Panc1 (cell line): Measurements from ENCODE around the gene SLC25A33. TPM values are rescaled to one million over a fixed set of nuclear protein-coding genes. Genes with fewer than 3 reads are reported as not detected.
"Not testable (repeated sequence)": the region's sequence is repeated elsewhere in the genome, so short reads cannot be mapped to it uniquely, and the experiment has no call there.

Experiments
- ATAC-seq: fragments of 200-7000 bp; cut with Tn5 transposase; 2 replicates; pipeline ENCODE4 v1.9.1; 2020; ENCODE audit warnings: mild to moderate bottlenecking, moderate library complexity
- BruUV-seq: library from RNA; stranded (reverse); fragments of 400-500 nt; replicated peaks from 2 replicates; lab custom pipeline; 2021; lab: Mats Ljungman, UMichigan
- CTCF ChIA-PET: fragments of 300-600 bp; sonication (Branson Sonifier 250); formaldehyde crosslinking; loops from one replicate; lab custom pipeline; 2022; ENCODE audit warnings: antibody characterized with exemption; lab: Charles Lee
- POLR2A ChIA-PET: fragments of 300-600 bp; sonication (Branson Sonifier 250); formaldehyde crosslinking; loops from one replicate; lab custom pipeline; 2022; ENCODE audit warnings: antibody characterized with exemption; lab: Charles Lee
- DNase-seq: peaks from one replicate; pipeline ENCODE4 v3.0.0-alpha.2; 2010; ENCODE audit warnings: low read depth, low spot score
- H3K27ac ChIP-seq: 2 replicates; pipeline ENCODE4 v1.5.1; 2011; ENCODE audit warnings: mild to moderate bottlenecking, low read length, inconsistent platforms
- H3K27me3 ChIP-seq: fragments of 200-500 bp; sonication (Bioruptor generic); 2 replicates; pipeline ENCODE4 v1.6.0; 2014; ENCODE audit warnings: low read length, inconsistent platforms; ENCODE audit not compliant: control insufficient read depth, insufficient read depth
- H3K36me3 ChIP-seq: fragments of 200-500 bp; sonication (Bioruptor generic); 2 replicates; pipeline ENCODE4 v1.5.1; 2014; ENCODE audit warnings: inconsistent platforms, mild to moderate bottlenecking, low read length, moderate library complexity; ENCODE audit not compliant: control insufficient read depth, insufficient read depth
- H3K4me1 ChIP-seq: 2 replicates; pipeline ENCODE4 v1.5.1; 2011; ENCODE audit warnings: inconsistent platforms, mild to moderate bottlenecking, low read length, moderate library complexity; ENCODE audit not compliant: control insufficient read depth, insufficient read depth
- H3K4me3 ChIP-seq, 2 experiments: 2 replicates each; pipeline ENCODE4 v1.5.1; 2011 to 2012; ENCODE audit warnings: low read depth in 2 of 2, low read length in 2 of 2, mild to moderate bottlenecking in 2 of 2, inconsistent platforms in 1 of 2, moderate library complexity in 1 of 2
- H3K9me3 ChIP-seq: fragments of 200-500 bp; sonication (Bioruptor generic); 2 replicates; pipeline ENCODE4 v1.5.1; 2014; ENCODE audit warnings: low read depth, mild to moderate bottlenecking, inconsistent platforms, low read length, moderate library complexity; ENCODE audit not compliant: control insufficient read depth, insufficient read depth
- POLR2AphosphoS5 ChIP-seq: IDR thresholded peaks from 2 replicates; pipeline ENCODE4 v1.6.1; 2012; ENCODE audit warnings: mild to moderate bottlenecking, low read depth, low read length, moderate library complexity
- SIN3A ChIP-seq: IDR thresholded peaks from 2 replicates; pipeline ENCODE4 v1.6.1; 2012; ENCODE audit warnings: low read depth, mild to moderate bottlenecking, low read length, moderate library complexity, borderline replicate concordance; ENCODE audit not compliant: insufficient read depth
- TCF7L2 ChIP-seq: IDR thresholded peaks from 2 replicates; pipeline ENCODE4 v1.6.1; 2011; ENCODE audit warnings: mild to moderate bottlenecking, low read depth, low read length, inconsistent platforms
- in situ Hi-C: cut with HindIII; loops from 2 replicates; pipeline ENCODE4 v1.10.0; 2016; ENCODE audit warnings: low sequenced_read_pairs, low pct_unique_long_range_greater_than_20kb
- intact Hi-C: fragments of 100-400 bp; cut with micrococcal nuclease; formaldehyde crosslinking; loops from one replicate; pipeline ENCODE4 v1.10.0; 2022; ENCODE audit not compliant: unreplicated experiment
- total RNA-seq: library from RNA; stranded (reverse); gene quantifications from one replicate; pipeline ENCODE4 v1.2.1, GENCODE V29; 2021; ENCODE audit not compliant: unreplicated experiment
- TF ChIP-seq, protein P1 (sequence below): fragments of 450-650 bp; IDR thresholded peaks from 2 replicates; pipeline ENCODE4 v1.5.1; 2017; ENCODE audit warnings: mild to moderate bottlenecking
- TF ChIP-seq, protein P2 (sequence below), 2 experiments: IDR thresholded peaks; 2 replicates each; pipeline ENCODE4 v1.6.1; 2011 to 2012; ENCODE audit warnings: low read depth in 2 of 2, control low read depth in 1 of 2, low read length in 1 of 2, mild to moderate bottlenecking in 1 of 2, moderate library complexity in 1 of 2; ENCODE audit not compliant: insufficient read depth in 1 of 2

The SLC25A33 gene
- total RNA-seq, 1 experiment from 2014 or later: 13.4 TPM

DNA sequence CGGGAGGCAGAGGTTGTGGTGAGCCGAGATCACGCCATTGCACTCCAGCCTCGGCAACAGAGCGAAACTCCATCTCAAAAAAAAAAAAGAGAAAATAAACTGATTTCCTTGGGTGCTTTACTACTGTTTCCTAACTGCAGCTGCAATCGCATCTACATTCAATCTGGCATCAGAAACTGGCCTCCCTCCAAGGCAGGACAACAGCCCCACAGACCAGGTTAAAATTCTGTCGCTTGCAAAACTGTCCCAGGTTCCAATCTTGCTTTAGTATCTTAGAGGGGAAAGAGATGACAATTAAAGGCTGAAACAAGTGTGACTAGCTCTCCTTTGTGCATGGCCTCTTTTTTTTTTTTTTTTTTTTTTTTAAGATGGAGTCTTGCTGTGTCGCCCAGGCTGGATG lies 32.4 kb upstream of the SLC25A33 start:
- Histone ChIP-seq H3K4me1 (no peaks in the 10 kb centered on the region), H3K27me3 (no peaks in the 10 kb centered on the region), H3K27ac (no peak overlapping the region), H3K4me3 (no peak overlapping the region), H3K9me3 (no peaks in the 10 kb centered on the region), H3K36me3 (no peaks in the 10 kb centered on the region)
- intact Hi-C loops (no loop called here), in situ Hi-C loops (no loop called here)
- BruUV-seq: no TSS peak
- TF ChIP-seq, protein P1, sequence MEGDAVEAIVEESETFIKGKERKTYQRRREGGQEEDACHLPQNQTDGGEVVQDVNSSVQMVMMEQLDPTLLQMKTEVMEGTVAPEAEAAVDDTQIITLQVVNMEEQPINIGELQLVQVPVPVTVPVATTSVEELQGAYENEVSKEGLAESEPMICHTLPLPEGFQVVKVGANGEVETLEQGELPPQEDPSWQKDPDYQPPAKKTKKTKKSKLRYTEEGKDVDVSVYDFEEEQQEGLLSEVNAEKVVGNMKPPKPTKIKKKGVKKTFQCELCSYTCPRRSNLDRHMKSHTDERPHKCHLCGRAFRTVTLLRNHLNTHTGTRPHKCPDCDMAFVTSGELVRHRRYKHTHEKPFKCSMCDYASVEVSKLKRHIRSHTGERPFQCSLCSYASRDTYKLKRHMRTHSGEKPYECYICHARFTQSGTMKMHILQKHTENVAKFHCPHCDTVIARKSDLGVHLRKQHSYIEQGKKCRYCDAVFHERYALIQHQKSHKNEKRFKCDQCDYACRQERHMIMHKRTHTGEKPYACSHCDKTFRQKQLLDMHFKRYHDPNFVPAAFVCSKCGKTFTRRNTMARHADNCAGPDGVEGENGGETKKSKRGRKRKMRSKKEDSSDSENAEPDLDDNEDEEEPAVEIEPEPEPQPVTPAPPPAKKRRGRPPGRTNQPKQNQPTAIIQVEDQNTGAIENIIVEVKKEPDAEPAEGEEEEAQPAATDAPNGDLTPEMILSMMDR: no peak
- TF ChIP-seq, protein P2, sequence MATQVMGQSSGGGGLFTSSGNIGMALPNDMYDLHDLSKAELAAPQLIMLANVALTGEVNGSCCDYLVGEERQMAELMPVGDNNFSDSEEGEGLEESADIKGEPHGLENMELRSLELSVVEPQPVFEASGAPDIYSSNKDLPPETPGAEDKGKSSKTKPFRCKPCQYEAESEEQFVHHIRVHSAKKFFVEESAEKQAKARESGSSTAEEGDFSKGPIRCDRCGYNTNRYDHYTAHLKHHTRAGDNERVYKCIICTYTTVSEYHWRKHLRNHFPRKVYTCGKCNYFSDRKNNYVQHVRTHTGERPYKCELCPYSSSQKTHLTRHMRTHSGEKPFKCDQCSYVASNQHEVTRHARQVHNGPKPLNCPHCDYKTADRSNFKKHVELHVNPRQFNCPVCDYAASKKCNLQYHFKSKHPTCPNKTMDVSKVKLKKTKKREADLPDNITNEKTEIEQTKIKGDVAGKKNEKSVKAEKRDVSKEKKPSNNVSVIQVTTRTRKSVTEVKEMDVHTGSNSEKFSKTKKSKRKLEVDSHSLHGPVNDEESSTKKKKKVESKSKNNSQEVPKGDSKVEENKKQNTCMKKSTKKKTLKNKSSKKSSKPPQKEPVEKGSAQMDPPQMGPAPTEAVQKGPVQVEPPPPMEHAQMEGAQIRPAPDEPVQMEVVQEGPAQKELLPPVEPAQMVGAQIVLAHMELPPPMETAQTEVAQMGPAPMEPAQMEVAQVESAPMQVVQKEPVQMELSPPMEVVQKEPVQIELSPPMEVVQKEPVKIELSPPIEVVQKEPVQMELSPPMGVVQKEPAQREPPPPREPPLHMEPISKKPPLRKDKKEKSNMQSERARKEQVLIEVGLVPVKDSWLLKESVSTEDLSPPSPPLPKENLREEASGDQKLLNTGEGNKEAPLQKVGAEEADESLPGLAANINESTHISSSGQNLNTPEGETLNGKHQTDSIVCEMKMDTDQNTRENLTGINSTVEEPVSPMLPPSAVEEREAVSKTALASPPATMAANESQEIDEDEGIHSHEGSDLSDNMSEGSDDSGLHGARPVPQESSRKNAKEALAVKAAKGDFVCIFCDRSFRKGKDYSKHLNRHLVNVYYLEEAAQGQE (IDR thresholded peaks at IDR 0.05; ENCODE audit: insufficient read depth in 1 of 2, low read depth in 2 of 2, low read length in 1 of 2): no peak
- no peak for TF ChIP-seq POLR2AphosphoS5
- ChIA-PET POLR2A (no interaction called here), CTCF (interaction anchor here (0.6 to 1.3 kb wide), 2 partner anchors 11 to 448 kb away, joined by 4 to 12 read pairs; no protein-coding TSS in a partner anchor)
- DNase-seq: no peak
- no peak for ATAC-seq

DNA sequence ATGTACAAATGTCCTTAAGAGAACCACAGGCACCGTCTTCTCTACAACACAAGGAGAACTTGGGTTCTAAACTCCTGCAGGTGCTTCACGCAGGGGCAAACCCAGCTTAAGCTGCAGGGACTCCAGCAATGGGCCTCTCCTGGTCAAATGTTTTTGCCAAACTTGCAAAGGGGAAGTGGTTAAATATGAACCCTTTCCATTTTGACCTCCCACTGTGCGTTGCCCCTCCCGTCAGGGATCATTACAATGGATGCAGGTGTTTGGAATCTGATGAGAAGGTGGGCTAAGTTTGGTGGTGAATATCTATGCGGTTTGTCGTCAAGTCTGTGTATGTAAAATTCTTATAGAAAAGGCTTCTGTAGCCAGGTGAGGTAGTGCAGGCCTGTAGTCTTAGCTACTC lies 29.1 kb upstream of the SLC25A33 start:
- in situ Hi-C loops: no loop called here
- BruUV-seq: no TSS peak
- ChIA-PET POLR2A (no interaction called here), CTCF (no interaction called here)
- Histone ChIP-seq H3K4me3 (no peak overlapping the region), H3K27me3 (no peaks in the 10 kb centered on the region), H3K4me1 (no peaks in the 10 kb centered on the region), H3K27ac (no peak overlapping the region), H3K36me3 (no peaks in the 10 kb centered on the region), H3K9me3 (no peaks in the 10 kb centered on the region)
- intact Hi-C loops: no loop called here
- TF ChIP-seq POLR2AphosphoS5: no peak
- TF ChIP-seq TCF7L2: no peak
- TF ChIP-seq, protein P1: no peak
- no peak for TF ChIP-seq SIN3A
- TF ChIP-seq, protein P2 (IDR thresholded peaks at IDR 0.05; ENCODE audit: insufficient read depth in 1 of 2, low read depth in 2 of 2, low read length in 1 of 2): no peak
- DNase-seq: no peak
- ATAC-seq: no peak

DNA sequence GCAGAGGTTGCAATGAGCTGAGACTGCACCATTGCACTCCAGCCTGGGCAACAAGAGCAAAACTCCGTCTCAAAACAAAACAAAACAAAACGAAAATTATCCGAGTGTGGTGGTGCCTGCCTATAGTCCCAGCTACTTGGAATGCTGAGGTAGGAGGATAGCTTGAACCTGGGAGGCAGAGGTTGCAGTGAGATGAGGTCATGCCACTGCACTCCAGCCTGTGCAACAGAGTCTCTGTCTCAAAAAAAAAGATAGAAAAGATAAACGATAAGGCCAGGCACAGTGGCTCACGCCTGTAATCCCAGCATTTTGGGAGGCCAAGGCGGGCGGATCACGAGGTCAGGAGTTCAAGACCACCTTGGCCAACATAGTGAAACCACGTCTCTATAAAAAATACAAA lies 23.7 kb upstream of the SLC25A33 start:
- CTCF ChIA-PET, intact Hi-C loops, BruUV-seq, H3K9me3 ChIP-seq, H3K36me3 ChIP-seq, ATAC-seq, H3K4me3 ChIP-seq, POLR2A ChIA-PET, DNase-seq, H3K27me3 ChIP-seq, H3K4me1 ChIP-seq, H3K27ac ChIP-seq, in situ Hi-C loops: not testable (repeated sequence)
